GM23338 (cell line): ENCODE data around the gene ERBB4. TPM values are rescaled to one million over a fixed set of nuclear protein-coding genes. Genes with fewer than 3 reads are reported as not detected.
A peak's percentile ranks its signal among the peaks of the same experiment; 100 is the strongest.

Experiments
- ATAC-seq: fragments of 200-7000 bp; cut with Tn5 transposase; 3 replicates; pipeline ENCODE4 v1.9.1; 2020
- DNase-seq: peaks from one replicate; pipeline ENCODE4 v3.0.0-alpha.2; 2015; ENCODE audit warnings: low spot score
- H2AFZ ChIP-seq: fragments of 200-600 bp; sonication (generic); 2 replicates; pipeline ENCODE4 v1.8.0; 2016; ENCODE audit warnings: antibody characterized with exemption, mild to moderate bottlenecking, moderate library complexity
- H3F3A ChIP-seq: fragments of 200-600 bp; sonication (generic); replicated peaks from 2 replicates; pipeline ENCODE4 v1.8.0; 2017; ENCODE audit warnings: antibody characterized with exemption, mixed run types, low read depth
- H3K27ac ChIP-seq: fragments of 200-600 bp; sonication (generic); 2 replicates; pipeline ENCODE4 v1.6.1; 2016; ENCODE audit warnings: low read depth
- H3K27me3 ChIP-seq: fragments of 200-600 bp; sonication (generic); 2 replicates; pipeline ENCODE4 v1.8.0; 2016; ENCODE audit warnings: mild to moderate bottlenecking, mixed run types, moderate library complexity; ENCODE audit not compliant: insufficient read depth
- H3K36me3 ChIP-seq: fragments of 200-600 bp; sonication (generic); 2 replicates; pipeline ENCODE4 v1.8.0; 2016; ENCODE audit warnings: mild to moderate bottlenecking; ENCODE audit not compliant: insufficient read depth
- H3K4me1 ChIP-seq: fragments of 200-600 bp; sonication (generic); 2 replicates; pipeline ENCODE4 v1.8.0; 2016; ENCODE audit warnings: mild to moderate bottlenecking, moderate library complexity; ENCODE audit not compliant: insufficient read depth
- H3K4me2 ChIP-seq: fragments of 200-600 bp; sonication (generic); 2 replicates; pipeline ENCODE4 v1.7.1; 2017; ENCODE audit warnings: mixed run types
- H3K4me3 ChIP-seq: fragments of 200-600 bp; sonication (generic); 2 replicates; pipeline ENCODE4 v1.6.1; 2016; ENCODE audit warnings: mixed run types
- H3K79me2 ChIP-seq: fragments of 200-600 bp; sonication (generic); replicated peaks from 2 replicates; pipeline ENCODE4 v1.8.0; 2017; ENCODE audit warnings: mild to moderate bottlenecking; ENCODE audit not compliant: insufficient read depth
- H3K9me2 ChIP-seq: fragments of 200-600 bp; sonication (generic); 2 replicates; pipeline ENCODE4 v1.8.0; 2017; ENCODE audit not compliant: insufficient read depth
- H4K20me1 ChIP-seq: fragments of 200-600 bp; sonication (generic); replicated peaks from 2 replicates; pipeline ENCODE4 v1.8.0; 2017; ENCODE audit warnings: mild to moderate bottlenecking; ENCODE audit not compliant: insufficient read depth
- H3K27ac Mint-ChIP-seq: 2 replicates; pipeline ENCODE4 v1.8.0; 2020; ENCODE audit warnings: inconsistent platforms, mild to moderate bottlenecking, moderate library complexity, mixed read lengths
- H3K27me3 Mint-ChIP-seq: 3 replicates; pipeline ENCODE4 v1.8.0; 2022; ENCODE audit warnings: low read depth, mild to moderate bottlenecking, moderate library complexity, mixed read lengths, inconsistent platforms; ENCODE audit not compliant: insufficient read depth, poor library complexity
- H3K36me3 Mint-ChIP-seq: 3 replicates; pipeline ENCODE4 v1.8.0; 2021; ENCODE audit warnings: low read depth, mild to moderate bottlenecking, inconsistent platforms, moderate library complexity, mixed read lengths
- H3K4me1 Mint-ChIP-seq: 3 replicates; pipeline ENCODE4 v1.8.0; 2020; ENCODE audit warnings: mild to moderate bottlenecking, inconsistent platforms, mixed read lengths
- H3K4me3 Mint-ChIP-seq: 3 replicates; pipeline ENCODE4 v1.8.0; 2021; ENCODE audit warnings: moderate library complexity, mild to moderate bottlenecking, inconsistent platforms, mixed read lengths
- H3K9me3 Mint-ChIP-seq: 3 replicates; pipeline ENCODE4 v1.8.0; 2020; ENCODE audit warnings: moderate library complexity, mild to moderate bottlenecking, inconsistent platforms, mixed read lengths
- CREB1 ChIP-seq: fragments of 250-450 bp; sonication (Bioruptor Pico); IDR thresholded peaks from 2 replicates; pipeline ENCODE4 v1.5.0; 2020; ENCODE audit warnings: low read depth, mild to moderate bottlenecking, moderate library complexity
- ETS1 ChIP-seq: IDR thresholded peaks from 2 replicates; pipeline ENCODE4 v1.6.1; 2016; ENCODE audit warnings: antibody characterized with exemption
- EZH2 ChIP-seq: fragments of 200-600 bp; sonication (generic); IDR thresholded peaks from one replicate; pipeline ENCODE4 v1.8.0; 2017; ENCODE audit warnings: antibody characterized with exemption, mild to moderate bottlenecking, low read depth; ENCODE audit not compliant: unreplicated experiment
- EZH2phosphoT487 ChIP-seq: fragments of 200-600 bp; sonication (generic); IDR thresholded peaks from one replicate; pipeline ENCODE4 v1.8.1; 2018; ENCODE audit warnings: antibody characterized with exemption; ENCODE audit not compliant: unreplicated experiment
- JUNB ChIP-seq: IDR thresholded peaks from one replicate; pipeline ENCODE4 v1.6.1; 2016; ENCODE audit warnings: antibody characterized with exemption; ENCODE audit not compliant: unreplicated experiment
- NANOG ChIP-seq: IDR thresholded peaks from 2 replicates; pipeline ENCODE4 v1.6.1; 2016; ENCODE audit warnings: antibody characterized with exemption, borderline replicate concordance
- POLR2AphosphoS5 ChIP-seq: IDR thresholded peaks from 2 replicates; pipeline ENCODE4 v1.6.1; 2016; ENCODE audit warnings: antibody characterized with exemption, low read depth
- REST ChIP-seq: IDR thresholded peaks from one replicate; pipeline ENCODE4 v1.6.1; 2018; ENCODE audit warnings: antibody characterized with exemption; ENCODE audit not compliant: unreplicated experiment
- STAT1 ChIP-seq: IDR thresholded peaks from one replicate; pipeline ENCODE4 v1.6.1; 2016; ENCODE audit warnings: antibody characterized with exemption; ENCODE audit not compliant: unreplicated experiment
- ZNF114 ChIP-seq: fragments of 250-450 bp; sonication (Bioruptor Pico); IDR thresholded peaks from 2 replicates; pipeline ENCODE4 v1.5.0; 2020; ENCODE audit warnings: mild to moderate bottlenecking, moderate library complexity
- ZNF331 ChIP-seq: fragments of 250-450 bp; sonication (Bioruptor Pico); IDR thresholded peaks from 2 replicates; pipeline ENCODE4 v1.5.0; 2020; ENCODE audit warnings: low read depth, mild to moderate bottlenecking, moderate library complexity
- polyA plus RNA-seq: library from polyadenylated mRNA; unstranded; fragments of >200 nt; fragmentation: Nextera tagmentation; extraction: Ambion mirVana; gene quantifications from 2 replicates; pipeline ENCODE4 v1.2.1, GENCODE V29; 2016
- total RNA-seq: library from RNA; depleted of rRNA; stranded (reverse); fragments of >200 nt; shearing (Covaris generic); gene quantifications from 2 replicates; pipeline ENCODE4 v1.2.3, GENCODE V29; 2014
- TF ChIP-seq, protein P1 (sequence below): fragments of 250-450 bp; sonication (Bioruptor Pico); IDR thresholded peaks from 2 replicates; pipeline ENCODE4 v1.5.0; 2020; ENCODE audit warnings: mild to moderate bottlenecking, moderate library complexity
- TF ChIP-seq, protein P2 (sequence below), 2 experiments: fragments of 200-600 bp in 1 of 2; sonication (generic) in 1 of 2; conservative IDR thresholded peaks; 2 replicates each; pipeline versions ENCODE4 v1.5.1 to v1.6.1; 2016 to 2017; ENCODE audit warnings: antibody characterized with exemption in 2 of 2, low read depth in 2 of 2, mild to moderate bottlenecking in 2 of 2, moderate library complexity in 1 of 2

ERBB4 gene
- total and polyA plus RNA-seq, 2 experiments from 2014 or later = 0.73 to 1.1 TPM

DNA sequence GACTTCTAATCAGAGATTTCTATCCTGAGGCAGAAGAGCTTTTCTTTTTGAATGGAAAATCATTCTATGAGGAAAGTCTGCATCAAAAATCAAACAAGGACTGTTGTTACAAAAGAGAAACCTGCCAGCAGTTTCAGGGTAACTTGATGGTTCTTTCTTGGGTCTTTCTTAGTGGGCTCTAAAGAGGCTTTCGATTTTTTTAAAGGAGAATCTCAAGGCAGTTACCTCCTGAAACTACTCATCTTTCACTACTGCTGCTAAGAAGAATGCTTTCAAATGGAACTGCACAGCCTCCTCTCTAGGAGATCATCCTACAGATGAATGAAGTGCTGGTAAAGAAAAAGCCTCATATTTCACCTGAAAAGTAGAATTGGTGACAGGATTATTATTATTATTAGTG lies 272.3 kb downstream of the ERBB4 start:
- ATAC-seq (no peak), DNase-seq (peak; percentile 7)
- H2AFZ ChIP-seq = no peak overlapping the region
- H3K9me3 Mint-ChIP-seq = no peaks in the 10 kb centered on the region
- H3K36me3 Mint-ChIP-seq = no peaks in the 10 kb centered on the region
- TF ChIP-seq, protein P1, sequence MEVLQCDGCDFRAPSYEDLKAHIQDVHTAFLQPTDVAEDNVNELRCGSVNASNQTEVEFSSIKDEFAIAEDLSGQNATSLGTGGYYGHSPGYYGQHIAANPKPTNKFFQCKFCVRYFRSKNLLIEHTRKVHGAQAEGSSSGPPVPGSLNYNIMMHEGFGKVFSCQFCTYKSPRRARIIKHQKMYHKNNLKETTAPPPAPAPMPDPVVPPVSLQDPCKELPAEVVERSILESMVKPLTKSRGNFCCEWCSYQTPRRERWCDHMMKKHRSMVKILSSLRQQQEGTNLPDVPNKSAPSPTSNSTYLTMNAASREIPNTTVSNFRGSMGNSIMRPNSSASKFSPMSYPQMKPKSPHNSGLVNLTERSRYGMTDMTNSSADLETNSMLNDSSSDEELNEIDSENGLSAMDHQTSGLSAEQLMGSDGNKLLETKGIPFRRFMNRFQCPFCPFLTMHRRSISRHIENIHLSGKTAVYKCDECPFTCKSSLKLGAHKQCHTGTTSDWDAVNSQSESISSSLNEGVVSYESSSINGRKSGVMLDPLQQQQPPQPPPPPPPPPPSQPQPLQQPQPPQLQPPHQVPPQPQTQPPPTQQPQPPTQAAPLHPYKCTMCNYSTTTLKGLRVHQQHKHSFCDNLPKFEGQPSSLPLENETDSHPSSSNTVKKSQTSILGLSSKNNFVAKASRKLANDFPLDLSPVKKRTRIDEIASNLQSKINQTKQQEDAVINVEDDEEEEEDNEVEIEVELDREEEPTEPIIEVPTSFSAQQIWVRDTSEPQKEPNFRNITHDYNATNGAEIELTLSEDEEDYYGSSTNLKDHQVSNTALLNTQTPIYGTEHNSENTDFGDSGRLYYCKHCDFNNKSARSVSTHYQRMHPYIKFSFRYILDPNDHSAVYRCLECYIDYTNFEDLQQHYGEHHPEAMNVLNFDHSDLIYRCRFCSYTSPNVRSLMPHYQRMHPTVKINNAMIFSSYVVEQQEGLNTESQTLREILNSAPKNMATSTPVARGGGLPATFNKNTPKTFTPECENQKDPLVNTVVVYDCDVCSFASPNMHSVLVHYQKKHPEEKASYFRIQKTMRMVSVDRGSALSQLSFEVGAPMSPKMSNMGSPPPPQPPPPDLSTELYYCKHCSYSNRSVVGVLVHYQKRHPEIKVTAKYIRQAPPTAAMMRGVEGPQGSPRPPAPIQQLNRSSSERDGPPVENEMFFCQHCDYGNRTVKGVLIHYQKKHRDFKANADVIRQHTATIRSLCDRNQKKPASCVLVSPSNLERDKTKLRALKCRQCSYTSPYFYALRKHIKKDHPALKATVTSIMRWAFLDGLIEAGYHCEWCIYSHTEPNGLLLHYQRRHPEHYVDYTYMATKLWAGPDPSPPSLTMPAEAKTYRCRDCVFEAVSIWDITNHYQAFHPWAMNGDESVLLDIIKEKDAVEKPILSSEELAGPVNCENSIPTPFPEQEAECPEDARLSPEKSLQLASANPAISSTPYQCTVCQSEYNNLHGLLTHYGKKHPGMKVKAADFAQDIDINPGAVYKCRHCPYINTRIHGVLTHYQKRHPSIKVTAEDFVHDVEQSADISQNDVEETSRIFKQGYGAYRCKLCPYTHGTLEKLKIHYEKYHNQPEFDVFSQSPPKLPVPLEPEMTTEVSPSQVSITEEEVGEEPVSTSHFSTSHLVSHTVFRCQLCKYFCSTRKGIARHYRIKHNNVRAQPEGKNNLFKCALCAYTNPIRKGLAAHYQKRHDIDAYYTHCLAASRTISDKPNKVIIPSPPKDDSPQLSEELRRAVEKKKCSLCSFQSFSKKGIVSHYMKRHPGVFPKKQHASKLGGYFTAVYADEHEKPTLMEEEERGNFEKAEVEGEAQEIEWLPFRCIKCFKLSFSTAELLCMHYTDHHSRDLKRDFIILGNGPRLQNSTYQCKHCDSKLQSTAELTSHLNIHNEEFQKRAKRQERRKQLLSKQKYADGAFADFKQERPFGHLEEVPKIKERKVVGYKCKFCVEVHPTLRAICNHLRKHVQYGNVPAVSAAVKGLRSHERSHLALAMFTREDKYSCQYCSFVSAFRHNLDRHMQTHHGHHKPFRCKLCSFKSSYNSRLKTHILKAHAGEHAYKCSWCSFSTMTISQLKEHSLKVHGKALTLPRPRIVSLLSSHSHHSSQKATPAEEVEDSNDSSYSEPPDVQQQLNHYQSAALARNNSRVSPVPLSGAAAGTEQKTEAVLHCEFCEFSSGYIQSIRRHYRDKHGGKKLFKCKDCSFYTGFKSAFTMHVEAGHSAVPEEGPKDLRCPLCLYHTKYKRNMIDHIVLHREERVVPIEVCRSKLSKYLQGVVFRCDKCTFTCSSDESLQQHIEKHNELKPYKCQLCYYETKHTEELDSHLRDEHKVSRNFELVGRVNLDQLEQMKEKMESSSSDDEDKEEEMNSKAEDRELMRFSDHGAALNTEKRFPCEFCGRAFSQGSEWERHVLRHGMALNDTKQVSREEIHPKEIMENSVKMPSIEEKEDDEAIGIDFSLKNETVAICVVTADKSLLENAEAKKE (CRISPR knock-in tag) = no peak
- TF ChIP-seq POLR2AphosphoS5 = no peak
- TF ChIP-seq ETS1 = no peak
- TF ChIP-seq NANOG = no peak
- no peak for TF ChIP-seq REST
- no peak for TF ChIP-seq STAT1
- no peak for TF ChIP-seq EZH2
- TF ChIP-seq, protein P2, sequence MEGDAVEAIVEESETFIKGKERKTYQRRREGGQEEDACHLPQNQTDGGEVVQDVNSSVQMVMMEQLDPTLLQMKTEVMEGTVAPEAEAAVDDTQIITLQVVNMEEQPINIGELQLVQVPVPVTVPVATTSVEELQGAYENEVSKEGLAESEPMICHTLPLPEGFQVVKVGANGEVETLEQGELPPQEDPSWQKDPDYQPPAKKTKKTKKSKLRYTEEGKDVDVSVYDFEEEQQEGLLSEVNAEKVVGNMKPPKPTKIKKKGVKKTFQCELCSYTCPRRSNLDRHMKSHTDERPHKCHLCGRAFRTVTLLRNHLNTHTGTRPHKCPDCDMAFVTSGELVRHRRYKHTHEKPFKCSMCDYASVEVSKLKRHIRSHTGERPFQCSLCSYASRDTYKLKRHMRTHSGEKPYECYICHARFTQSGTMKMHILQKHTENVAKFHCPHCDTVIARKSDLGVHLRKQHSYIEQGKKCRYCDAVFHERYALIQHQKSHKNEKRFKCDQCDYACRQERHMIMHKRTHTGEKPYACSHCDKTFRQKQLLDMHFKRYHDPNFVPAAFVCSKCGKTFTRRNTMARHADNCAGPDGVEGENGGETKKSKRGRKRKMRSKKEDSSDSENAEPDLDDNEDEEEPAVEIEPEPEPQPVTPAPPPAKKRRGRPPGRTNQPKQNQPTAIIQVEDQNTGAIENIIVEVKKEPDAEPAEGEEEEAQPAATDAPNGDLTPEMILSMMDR (conservative IDR thresholded peaks at IDR 0.05; ENCODE audit: low read depth in 2 of 2) = no peak
- TF ChIP-seq EZH2phosphoT487 = no peak
- no peak for TF ChIP-seq JUNB
- no peak for TF ChIP-seq CREB1 (CRISPR knock-in tag)
- TF ChIP-seq ZNF331 (CRISPR knock-in tag) = no peak
- TF ChIP-seq ZNF114 (CRISPR knock-in tag) = no peak
- no peak overlapping the region for H3K27ac ChIP-seq
- no peaks in the 10 kb centered on the region for H3K79me2 ChIP-seq
- H3K4me1 ChIP-seq = no peaks in the 10 kb centered on the region
- no peaks in the 10 kb centered on the region for H3K27me3 ChIP-seq
- no peak overlapping the region for H3K4me3 Mint-ChIP-seq
- H3K9me2 ChIP-seq = no peaks in the 10 kb centered on the region
- H3K27ac Mint-ChIP-seq = no peak overlapping the region
- H3K36me3 ChIP-seq = no peaks in the 10 kb centered on the region
- no peaks in the 10 kb centered on the region for H3K27me3 Mint-ChIP-seq
- no peak overlapping the region for H3K4me3 ChIP-seq
- no peaks in the 10 kb centered on the region for H4K20me1 ChIP-seq
- 0 out of 3 replicates have a peak, but pooled peaks cover 4% of the 10 kb centered on the region for H3K4me1 Mint-ChIP-seq
- H3F3A ChIP-seq = no peaks in the 10 kb centered on the region
- no peak overlapping the region for H3K4me2 ChIP-seq
